HepG2 (cell line): ENCODE measurements around the gene SLC1A5. TPM values are rescaled to one million over a fixed set of nuclear protein-coding genes. Genes with fewer than 3 reads are reported as not detected.

Experiments
- ATAC-seq: fragments of 200-7000 bp; cut with Tn5 transposase; 3 replicates; pipeline ENCODE4 v1.9.1; 2020; ENCODE audit warnings: mild to moderate bottlenecking, moderate library complexity
- BruUV-seq: library from RNA; stranded (reverse); fragments of 400-500 nt; replicated peaks from 2 replicates; lab custom pipeline; 2021; lab: Mats Ljungman, UMichigan
- CTCF ChIA-PET: fragments of 300-600 bp; formaldehyde crosslinking; extraction: SDS; loops from one replicate; lab custom pipeline; 2021; ENCODE audit warnings: low total read pairs, inconsistent platforms, low intra/inter-chr PET ratio; lab: Yijun Ruan, JAX
- POLR2A ChIA-PET: fragments of 350-600 bp; sonication (Branson Sonifier 250); formaldehyde crosslinking; loops from one replicate; lab custom pipeline; 2020; ENCODE audit warnings: antibody characterized with exemption, inconsistent platforms; lab: Yijun Ruan, JAX
- DNase-seq: peaks from one replicate; pipeline ENCODE4 v3.0.0-alpha.2; 2015; ENCODE audit warnings: low spot score
- FAIRE-seq: peaks from 3 replicates; lab custom pipeline; 2011; peaks lifted over from hg19 to GRCh38; lab: Jason Lieb, UNC
- H2AFZ ChIP-seq: one replicate; pipeline ENCODE4 v1.6.1; 2011; ENCODE audit warnings: low read length, inconsistent platforms
- H3K27ac ChIP-seq: fragments of 300-600 bp; 3 replicates; pipeline ENCODE4 v1.8.0; 2011; ENCODE audit warnings: mixed run types, mild to moderate bottlenecking, mixed read lengths, low read length, inconsistent platforms; ENCODE audit not compliant: insufficient read depth; ENCODE audit errors: extremely low read length
- H3K27me3 ChIP-seq, 2 experiments: fragments of 200-600 bp in 1 of 2; 2 replicates in 1 of 2; 3 replicates in 1 of 2; pipeline versions ENCODE4 v1.6.0 to v1.8.0; 2011; ENCODE audit warnings: low read length in 2 of 2, mild to moderate bottlenecking in 2 of 2, moderate library complexity in 2 of 2, inconsistent platforms in 1 of 2; ENCODE audit not compliant: insufficient read depth in 2 of 2, control insufficient read depth in 1 of 2
- H3K36me3 ChIP-seq, 2 experiments: fragments of 200-600 bp in 1 of 2; replicated peaks in 1 of 2; 2 replicates in 1 of 2; 3 replicates in 1 of 2; pipeline versions ENCODE4 v1.5.1 to v1.8.0; 2011; ENCODE audit warnings: low read length in 2 of 2, inconsistent platforms in 1 of 2; ENCODE audit not compliant: insufficient read depth in 2 of 2, control insufficient read depth in 1 of 2
- H3K4me1 ChIP-seq: 2 replicates; pipeline ENCODE4 v1.5.1; 2012; ENCODE audit warnings: low read length, inconsistent platforms; ENCODE audit not compliant: insufficient read depth
- H3K4me2 ChIP-seq: 2 replicates; pipeline ENCODE4 v1.6.0; 2011; ENCODE audit warnings: low read depth, low read length, inconsistent platforms
- H3K4me3 ChIP-seq, 3 experiments: fragments of 200-600 bp in 1 of 3; sonication (generic), shearing (Covaris generic) in 1 of 3; replicated peaks in 1 of 3; 2 replicates each; pipeline ENCODE4 v1.5.1; 2011 to 2016; ENCODE audit warnings: low read length in 3 of 3, inconsistent platforms in 2 of 3, low read depth in 2 of 3, mild to moderate bottlenecking in 2 of 3, control low read depth in 1 of 3, mixed read lengths in 1 of 3; ENCODE audit not compliant: insufficient read depth in 1 of 3
- H3K79me2 ChIP-seq: one replicate; pipeline ENCODE4 v1.6.1; 2011; ENCODE audit warnings: low read length, inconsistent platforms; ENCODE audit not compliant: insufficient read depth
- H3K9ac ChIP-seq: 2 replicates; pipeline ENCODE4 v1.6.0; 2011; ENCODE audit warnings: mild to moderate bottlenecking, low read depth, low read length, inconsistent platforms; ENCODE audit not compliant: insufficient read depth
- H3K9me3 ChIP-seq: 2 replicates; pipeline ENCODE4 v1.5.1; 2012; ENCODE audit warnings: mild to moderate bottlenecking, low read length
- H4K20me1 ChIP-seq: 2 replicates; pipeline ENCODE4 v1.6.0; 2011; ENCODE audit warnings: inconsistent platforms, mild to moderate bottlenecking, low read length, moderate library complexity; ENCODE audit not compliant: insufficient read depth
- BHLHE40 ChIP-seq: IDR thresholded peaks from 2 replicates; pipeline ENCODE4 v1.6.1; 2011; ENCODE audit warnings: low read length, improper control_type of control experiment
- FOXO4 ChIP-seq: sonication (generic); formaldehyde crosslinking; conservative IDR thresholded peaks from 2 replicates; pipeline ENCODE4 v1.8.1; 2023; ENCODE audit warnings: missing genetic modification reagents
- HDAC2 ChIP-seq: sonication (generic); formaldehyde crosslinking; IDR thresholded peaks from 2 replicates; pipeline ENCODE4 v1.4.0; 2020; ENCODE audit warnings: missing genetic modification reagents
- MTF2 ChIP-seq: sonication (generic); formaldehyde crosslinking; IDR thresholded peaks from 2 replicates; pipeline ENCODE4 v1.5.0; 2020; ENCODE audit warnings: missing genetic modification reagents, borderline replicate concordance
- PHF20 ChIP-seq: sonication (generic); formaldehyde crosslinking; IDR thresholded peaks from 2 replicates; pipeline ENCODE4 v1.5.0; 2020; ENCODE audit warnings: mild to moderate bottlenecking, missing genetic modification reagents
- PRDM4 ChIP-seq: sonication (generic); formaldehyde crosslinking; IDR thresholded peaks from 2 replicates; pipeline ENCODE4 v1.9.0; 2021; ENCODE audit warnings: missing genetic modification reagents, borderline replicate concordance
- RXRB ChIP-seq: IDR thresholded peaks from 2 replicates; pipeline ENCODE4 v1.6.1; 2016; ENCODE audit warnings: borderline replicate concordance, missing genetic modification reagents, missing compliant biosample characterization
- TMF1 ChIP-seq: sonication (generic); formaldehyde crosslinking; IDR thresholded peaks from 2 replicates; pipeline ENCODE4 v1.8.1; 2022; ENCODE audit warnings: low read depth, missing genetic modification reagents
- ZBED4 ChIP-seq: sonication (generic); formaldehyde crosslinking; IDR thresholded peaks from 2 replicates; pipeline ENCODE4 v1.4.0; 2020; ENCODE audit warnings: missing genetic modification reagents, borderline replicate concordance
- ZNF138 ChIP-seq: sonication (generic); formaldehyde crosslinking; IDR thresholded peaks from 2 replicates; pipeline ENCODE4 v1.5.0; 2020; ENCODE audit warnings: mild to moderate bottlenecking, low read depth, missing genetic modification reagents
- ZNF225 ChIP-seq: sonication (generic); formaldehyde crosslinking; IDR thresholded peaks from 2 replicates; pipeline ENCODE4 v1.4.0; 2020; ENCODE audit warnings: mild to moderate bottlenecking, missing genetic modification reagents
- ZNF317 ChIP-seq: sonication (generic); formaldehyde crosslinking; IDR thresholded peaks from 2 replicates; pipeline ENCODE4 v1.5.0; 2020; ENCODE audit warnings: mild to moderate bottlenecking, missing genetic modification reagents
- ZNF431 ChIP-seq: sonication (generic); formaldehyde crosslinking; IDR thresholded peaks from 2 replicates; pipeline ENCODE4 v1.9.0; 2022; ENCODE audit warnings: missing genetic modification reagents, low read depth, mild to moderate bottlenecking, borderline replicate concordance
- ZNF543 ChIP-seq: sonication (generic); formaldehyde crosslinking; IDR thresholded peaks from 2 replicates; pipeline ENCODE4 v1.4.0; 2020; ENCODE audit warnings: mild to moderate bottlenecking, missing genetic modification reagents
- ZNF678 ChIP-seq: sonication (generic); formaldehyde crosslinking; IDR thresholded peaks from 2 replicates; pipeline ENCODE4 v1.4.0; 2020; ENCODE audit warnings: mild to moderate bottlenecking, missing genetic modification reagents
- WGBS: methylation state at CpG from one replicate; pipeline ENCODE4 v1.1.6; 2017; ENCODE audit warnings: low lambda C conversion rate; 5-methylcytosine and 5-hydroxymethylcytosine counted together
- in situ Hi-C: cut with HindIII; loops from 2 replicates; pipeline ENCODE4 v1.10.0; 2017; ENCODE audit warnings: low pct_unique_long_range_greater_than_20kb; ENCODE audit not compliant: extremely low pct_ligation_motif_present
- intact Hi-C: fragments of 100-400 bp; cut with micrococcal nuclease; formaldehyde crosslinking; loops from one replicate; pipeline ENCODE4 v1.10.0; 2022; ENCODE audit not compliant: unreplicated experiment
- polyA plus RNA-seq, 8 experiments: library from polyadenylated mRNA; depleted of rRNA in 3 of 8; stranded (reverse) in 7 of 8; unstranded in 1 of 8; fragments of >200 nt; fragmentation: Illumina TruSeq in 4 of 8; extraction: Trizol in 4 of 8; gene quantifications; 2 replicates each; pipeline versions ENCODE4 v1.2.1 to v1.2.3, GENCODE V29; 2011 to 2016; ENCODE audit warnings: low read depth in 4 of 8, missing spikeins in 1 of 8, mixed read lengths in 1 of 8; ENCODE audit not compliant: insufficient read depth in 1 of 8
- total RNA-seq, 5 experiments: library from RNA; depleted of rRNA; stranded (reverse); fragments of >200 nt; fragmentation: Illumina TruSeq; extraction: Trizol; gene quantifications; 2 replicates each; pipeline ENCODE4 v1.2.3, GENCODE V29; 2016; ENCODE audit warnings: low read depth in 1 of 5

SLC1A5 gene
- total and polyA plus RNA-seq, 2 of the 13 experiments (the other 11 are each of a cell fraction or from before 2014, with no cell fraction given), result 120 to 159 TPM

- no peaks in the 10 kb centered on the region for H3K79me2 ChIP-seq
- peak overlapping the region; percentile 84 for H2AFZ ChIP-seq
- POLR2A ChIA-PET, result interaction anchor here (0.6 to 4.0 kb wide), 15 partner anchors 9 to 198 kb away, joined by 3 to 66 read pairs (median 4); partner anchors contain the start of genes NPAS1 and SLC1A5
- peak overlapping the region; percentile 68 for H3K9ac ChIP-seq
- H3K4me3 ChIP-seq, result peak overlapping the region; percentile 52 to 72 (median 55)
- FAIRE-seq, result no peak
- no peaks in the 10 kb centered on the region for H4K20me1 ChIP-seq
- intact Hi-C loops (no loop called here), in situ Hi-C loops (no loop called here)
- H3K27ac ChIP-seq, result peak overlapping the region; percentile 48
- BruUV-seq, result no TSS peak
- H3K4me2 ChIP-seq, result peak overlapping the region; percentile 95
- H3K9me3 ChIP-seq, result no peaks in the 10 kb centered on the region
- H3K27me3 ChIP-seq, result peaks cover 0 to 2% of the 10 kb centered on the region in 2 experiments; a peak in 1 of 5 replicates
- no peak for DNase-seq
- WGBS, result 0% methylated on average over 6 of the region's 18 CpGs
- CTCF ChIA-PET, result no interaction called here
- ATAC-seq, result peak; percentile 85
- H3K36me3 ChIP-seq, result no peaks in the 10 kb centered on the region
- peaks cover 41% of the 10 kb centered on the region for H3K4me1 ChIP-seq
- no peak for TF ChIP-seq TMF1 (CRISPR knock-in tag)
- TF ChIP-seq BHLHE40, result no peak
- no peak for TF ChIP-seq ZNF543 (CRISPR knock-in tag)
- TF ChIP-seq MTF2, result 0 out of 2 replicates have a peak, but pooled peaks have one; percentile 20
- TF ChIP-seq RXRB (CRISPR knock-in tag), result no peak
- TF ChIP-seq HDAC2 (CRISPR knock-in tag), result no peak
- TF ChIP-seq PRDM4 (CRISPR knock-in tag), result no peak
- TF ChIP-seq PHF20, result no peak
- TF ChIP-seq ZNF138, result no peak
- no peak for TF ChIP-seq FOXO4 (CRISPR knock-in tag)
- no peak for TF ChIP-seq ZNF317 (CRISPR knock-in tag)
- no peak for TF ChIP-seq ZNF225
- TF ChIP-seq ZNF431 (CRISPR knock-in tag), result no peak
- TF ChIP-seq ZNF678 (CRISPR knock-in tag), result no peak
- TF ChIP-seq ZBED4, result no peak
Measured at GRCh38 chr19:46821512-46822409, 33.4 kb upstream of the SLC1A5 start.
